HEK293T (cell line): Measurements from ENCODE around the gene SYMPK.

Experiments
- ARNT ChIP-seq: fragments of 450-650 bp; IDR thresholded peaks from 2 replicates; pipeline ENCODE4 v1.6.1; 2017; ENCODE audit warnings: mild to moderate bottlenecking
- BHLHE40 ChIP-seq: fragments of 450-650 bp; IDR thresholded peaks from 2 replicates; pipeline ENCODE4 v1.6.1; 2016; ENCODE audit warnings: mild to moderate bottlenecking, moderate library complexity, borderline replicate concordance
- FOXA1 ChIP-seq: fragments of 450-650 bp; IDR thresholded peaks from 2 replicates; pipeline ENCODE4 v1.6.1; 2016; ENCODE audit warnings: mild to moderate bottlenecking
- FOXK2 ChIP-seq: fragments of 450-650 bp; IDR thresholded peaks from 2 replicates; pipeline ENCODE4 v1.6.1; 2016; ENCODE audit warnings: mild to moderate bottlenecking
- FOXM1 ChIP-seq: fragments of 450-650 bp; IDR thresholded peaks from 2 replicates; pipeline ENCODE4 v1.6.1; 2017; ENCODE audit warnings: mild to moderate bottlenecking, borderline replicate concordance
- LEF1 ChIP-seq: fragments of 450-650 bp; IDR thresholded peaks from 2 replicates; pipeline ENCODE4 v1.6.1; 2017; ENCODE audit warnings: mild to moderate bottlenecking, borderline replicate concordance
- NFRKB ChIP-seq: fragments of 450-650 bp; IDR thresholded peaks from 2 replicates; pipeline ENCODE4 v1.6.1; 2016; ENCODE audit warnings: mild to moderate bottlenecking, moderate library complexity
- PKNOX1 ChIP-seq: fragments of 450-650 bp; IDR thresholded peaks from 2 replicates; pipeline ENCODE4 v1.6.1; 2016
- SP1 ChIP-seq: fragments of 450-650 bp; IDR thresholded peaks from 2 replicates; pipeline ENCODE4 v1.6.1; 2017
- SUZ12 ChIP-seq: fragments of 450-650 bp; IDR thresholded peaks from 2 replicates; pipeline ENCODE4 v1.6.1; 2016; ENCODE audit warnings: mild to moderate bottlenecking
- ZNF384 ChIP-seq: fragments of 450-650 bp; IDR thresholded peaks from 2 replicates; pipeline ENCODE4 v1.6.1; 2016

GRCh38 chr19:45780448-45781213 lies 82.3 kb downstream of the SYMPK start:
- TF ChIP-seq NFRKB (no peak), SUZ12 (no peak), SP1 (no peak), FOXM1 (no peak), FOXA1 (no peak), ARNT (no peak), ZNF384 (no peak), FOXK2 (no peak), BHLHE40 (no peak), LEF1 (no peak), PKNOX1 (no peak)
